Thyroid gland (tissue), 4 donors: Measurements from ENCODE around the gene SMIM24.

Source experiments
- POLR2A ChIP-seq, 2 donors: fragments of 450-650 bp; IDR thresholded peaks; one replicate each; pipeline ENCODE4 v1.6.1; 2017; ENCODE audit warnings: antibody characterized with exemption in 2 of 2, mild to moderate bottlenecking in 2 of 2, moderate library complexity in 1 of 2
- TF ChIP-seq, protein P1 (sequence below), 6 experiments: fragments of 200-600 bp in 3 of 6; fragments of 450-650 bp in 3 of 6; sonication (generic) in 3 of 6; IDR thresholded peaks; one replicate each; pipeline ENCODE4 v1.5.1; 2016 to 2019; ENCODE audit warnings: antibody characterized with exemption in 6 of 6, mild to moderate bottlenecking in 2 of 6, inconsistent platforms in 1 of 6, moderate library complexity in 1 of 6

DNA sequence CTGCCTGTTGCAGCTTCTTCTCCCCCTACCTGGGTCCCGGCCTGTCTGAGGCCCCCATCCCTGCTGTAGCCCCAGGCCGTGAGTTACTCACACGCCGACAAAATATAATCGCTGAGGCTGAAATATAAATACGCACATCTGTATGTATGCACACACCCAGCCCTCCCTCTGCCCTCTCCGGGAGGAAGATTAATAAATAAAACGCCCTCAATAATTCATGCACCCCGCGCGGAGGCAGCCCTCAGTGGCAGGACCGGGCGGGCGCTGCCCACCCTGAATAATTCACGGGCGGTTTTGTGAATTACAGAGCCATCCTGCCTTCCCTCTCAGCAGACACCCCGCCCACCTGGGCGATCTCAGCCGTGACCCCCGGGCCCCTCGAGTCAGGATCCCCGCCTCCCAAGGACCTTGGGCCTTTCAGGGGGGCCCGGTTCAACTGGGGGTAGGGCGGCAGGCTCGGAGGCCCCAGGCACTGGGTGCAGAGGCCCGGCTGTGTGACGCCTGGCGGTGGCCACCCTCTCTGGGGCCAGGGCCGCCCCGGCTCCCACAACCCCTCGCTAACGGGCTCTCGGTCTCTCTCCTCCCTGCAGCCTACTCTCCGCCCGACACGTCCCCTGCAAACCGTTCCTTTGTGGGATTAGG, 24.2 kb downstream of the SMIM24 start:
- TF ChIP-seq, protein P1, sequence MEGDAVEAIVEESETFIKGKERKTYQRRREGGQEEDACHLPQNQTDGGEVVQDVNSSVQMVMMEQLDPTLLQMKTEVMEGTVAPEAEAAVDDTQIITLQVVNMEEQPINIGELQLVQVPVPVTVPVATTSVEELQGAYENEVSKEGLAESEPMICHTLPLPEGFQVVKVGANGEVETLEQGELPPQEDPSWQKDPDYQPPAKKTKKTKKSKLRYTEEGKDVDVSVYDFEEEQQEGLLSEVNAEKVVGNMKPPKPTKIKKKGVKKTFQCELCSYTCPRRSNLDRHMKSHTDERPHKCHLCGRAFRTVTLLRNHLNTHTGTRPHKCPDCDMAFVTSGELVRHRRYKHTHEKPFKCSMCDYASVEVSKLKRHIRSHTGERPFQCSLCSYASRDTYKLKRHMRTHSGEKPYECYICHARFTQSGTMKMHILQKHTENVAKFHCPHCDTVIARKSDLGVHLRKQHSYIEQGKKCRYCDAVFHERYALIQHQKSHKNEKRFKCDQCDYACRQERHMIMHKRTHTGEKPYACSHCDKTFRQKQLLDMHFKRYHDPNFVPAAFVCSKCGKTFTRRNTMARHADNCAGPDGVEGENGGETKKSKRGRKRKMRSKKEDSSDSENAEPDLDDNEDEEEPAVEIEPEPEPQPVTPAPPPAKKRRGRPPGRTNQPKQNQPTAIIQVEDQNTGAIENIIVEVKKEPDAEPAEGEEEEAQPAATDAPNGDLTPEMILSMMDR (IDR thresholded peaks at IDR 0.05) = no peak
- no peak for TF ChIP-seq POLR2A (IDR thresholded peaks at IDR 0.05)
